Coronary artery (tissue), 2 donors: Measurements from ENCODE around the gene HDAC5.
A peak's percentile ranks its signal among the peaks of the same experiment; 100 is the strongest.

Experiments used
- DNase-seq: peaks from one replicate; pipeline ENCODE4 v3.0.0-alpha.2; 2017; ENCODE audit warnings: low spot score
- H3K27ac ChIP-seq, 2 donors: fragments of 200-600 bp; sonication (generic); one replicate each; pipeline ENCODE4 v1.5.1; 2016 to 2019
- H3K4me3 ChIP-seq: fragments of 200-600 bp; sonication (generic); 2 replicates; pipeline ENCODE4 v1.5.1; 2016; ENCODE audit warnings: mild to moderate bottlenecking, moderate library complexity
- CTCF ChIP-seq: fragments of 200-600 bp; sonication (generic); IDR thresholded peaks from one replicate; pipeline ENCODE4 v1.5.1; 2019; ENCODE audit warnings: antibody characterized with exemption

Gene HDAC5

GRCh38 chr17:44119798-44120197 is 3.6 kb downstream of the HDAC5 start:
- H3K27ac ChIP-seq: peak overlapping the region in 1 of 2 donors; percentile 91
- peak; percentile 65 for DNase-seq
- no peak for TF ChIP-seq CTCF

GRCh38 chr17:44119062-44119461 is 4.4 kb downstream of the HDAC5 start:
- no peak for DNase-seq
- Histone ChIP-seq H3K27ac (no peak overlapping the region), H3K4me3 (no peak overlapping the region)
- TF ChIP-seq CTCF: no peak

More at GRCh38 chr17:44119798-44120197, 3.6 kb downstream of the HDAC5 start:
- peak overlapping the region; percentile 18 for H3K4me3 ChIP-seq

- no peak for TF ChIP-seq CTCF
- DNase-seq: no peak
- no peak overlapping the region for H3K27ac ChIP-seq
- H3K4me3 ChIP-seq: no peak overlapping the region
These were observed 4.9 kb downstream of the HDAC5 start for GRCh38 chr17:44118427-44119050.

GRCh38 chr17:44117351-44117750 is 6.1 kb downstream of the HDAC5 start:
- H3K4me3 ChIP-seq: no peak overlapping the region
- peak; percentile 71 for DNase-seq
- no peak overlapping the region for H3K27ac ChIP-seq
- TF ChIP-seq CTCF: no peak

GRCh38 chr17:44115585-44116415 is 7.6 kb downstream of the HDAC5 start:
- Histone ChIP-seq H3K4me3 (no peak overlapping the region), H3K27ac (peak overlapping the region in 1 of 2 donors; percentile 33)
- peak; percentile 71 for DNase-seq
- TF ChIP-seq CTCF: peak; percentile 50

- no peak for TF ChIP-seq CTCF
- peak overlapping the region; percentile 88 to 97 for H3K27ac ChIP-seq
- DNase-seq: peak; percentile 73
- no peak overlapping the region for H3K4me3 ChIP-seq
These were observed 9.3 kb downstream of the HDAC5 start for GRCh38 chr17:44113868-44114840.
